MM.1S (cell line): ENCODE measurements around the gene HDAC7.

Experiments
- DNase-seq: peaks from one replicate; pipeline ENCODE4 v3.0.0-alpha.2; 2015
- H2AFZ ChIP-seq: fragments of 300-600 bp; sonication (generic); 2 replicates; pipeline ENCODE4 v1.6.0; 2016; ENCODE audit warnings: antibody characterized with exemption, low read length
- H3F3A ChIP-seq: fragments of 300-600 bp; sonication (generic); 2 replicates; pipeline ENCODE4 v1.6.1; 2016; ENCODE audit warnings: mild to moderate bottlenecking, antibody characterized with exemption, low read length, moderate library complexity, mixed read lengths; ENCODE audit not compliant: insufficient read depth
- H3K27ac ChIP-seq: fragments of 300-600 bp; sonication (generic); 2 replicates; pipeline ENCODE4 v1.5.1; 2016; ENCODE audit warnings: mild to moderate bottlenecking, low read length
- H3K27me3 ChIP-seq: fragments of 300-600 bp; sonication (generic); replicated peaks from 2 replicates; pipeline ENCODE4 v1.6.0; 2016; ENCODE audit warnings: low read length; ENCODE audit not compliant: insufficient read depth
- H3K36me3 ChIP-seq: fragments of 300-600 bp; sonication (generic); replicated peaks from 2 replicates; pipeline ENCODE4 v1.6.1; 2016; ENCODE audit warnings: mild to moderate bottlenecking, low read length, mixed read lengths; ENCODE audit not compliant: insufficient read depth
- H3K4me1 ChIP-seq: fragments of 300-600 bp; sonication (generic); 2 replicates; pipeline ENCODE4 v1.6.1; 2016; ENCODE audit warnings: low read length, mixed read lengths
- H3K4me2 ChIP-seq: fragments of 300-600 bp; sonication (generic); 2 replicates; pipeline ENCODE4 v1.6.0; 2016; ENCODE audit warnings: low read depth, low read length
- H3K4me3 ChIP-seq: fragments of 300-600 bp; sonication (generic); 2 replicates; pipeline ENCODE4 v1.5.1; 2016; ENCODE audit warnings: low read length, mixed read lengths
- H3K79me2 ChIP-seq: fragments of 300-600 bp; sonication (generic); 2 replicates; pipeline ENCODE4 v1.6.1; 2016; ENCODE audit warnings: mixed run types, low read length, mixed read lengths
- H3K9ac ChIP-seq: fragments of 300-600 bp; sonication (generic); 2 replicates; pipeline ENCODE4 v1.6.1; 2016; ENCODE audit warnings: low read length, mixed read lengths
- H3K9me2 ChIP-seq: fragments of 300-600 bp; sonication (generic); replicated peaks from 2 replicates; pipeline ENCODE4 v1.6.1; 2016; ENCODE audit warnings: mild to moderate bottlenecking, low read length, mixed read lengths; ENCODE audit not compliant: insufficient read depth
- H3K9me3 ChIP-seq: fragments of 300-600 bp; sonication (generic); replicated peaks from 2 replicates; pipeline ENCODE4 v1.6.1; 2016; ENCODE audit warnings: mild to moderate bottlenecking, low read length, mixed read lengths; ENCODE audit not compliant: insufficient read depth
- H4K20me1 ChIP-seq: fragments of 300-600 bp; sonication (generic); 2 replicates; pipeline ENCODE4 v1.6.1; 2016; ENCODE audit warnings: mild to moderate bottlenecking, low read length, moderate library complexity, mixed read lengths; ENCODE audit not compliant: insufficient read depth
- EZH2 ChIP-seq: fragments of 300-600 bp; sonication (generic); optimal IDR thresholded peaks from 2 replicates; pipeline ENCODE3; 2017; ENCODE audit warnings: low read depth, mild to moderate bottlenecking, antibody characterized with exemption, low read length, mixed read lengths
- EZH2phosphoT487 ChIP-seq: fragments of 300-600 bp; sonication (generic); IDR thresholded peaks from 2 replicates; pipeline ENCODE4 v1.6.1; 2018; ENCODE audit warnings: antibody characterized with exemption, low read length
- TF ChIP-seq, protein P1 (sequence below): fragments of 300-600 bp; sonication (generic); IDR thresholded peaks from 2 replicates; pipeline ENCODE4 v1.5.1; 2016; ENCODE audit warnings: antibody characterized with exemption, low read length, mixed read lengths

Gene HDAC7

GRCh38 chr12:47752552-47752951 is 67.2 kb downstream of the HDAC7 start:
- Histone ChIP-seq H3K4me2 (no peak overlapping the region), H3K27me3 (no peaks in the 10 kb centered on the region), H3K27ac (no peak overlapping the region), H3K9me2 (no peaks in the 10 kb centered on the region), H3K36me3 (no peaks in the 10 kb centered on the region), H2AFZ (no peak overlapping the region), H3K79me2 (no peaks in the 10 kb centered on the region), H4K20me1 (no peaks in the 10 kb centered on the region), H3K4me1 (peaks cover 34% of the 10 kb centered on the region), H3K9me3 (no peaks in the 10 kb centered on the region), H3K9ac (no peak overlapping the region), H3K4me3 (no peak overlapping the region), H3F3A (peaks cover 16% of the 10 kb centered on the region)
- TF ChIP-seq, protein P1, sequence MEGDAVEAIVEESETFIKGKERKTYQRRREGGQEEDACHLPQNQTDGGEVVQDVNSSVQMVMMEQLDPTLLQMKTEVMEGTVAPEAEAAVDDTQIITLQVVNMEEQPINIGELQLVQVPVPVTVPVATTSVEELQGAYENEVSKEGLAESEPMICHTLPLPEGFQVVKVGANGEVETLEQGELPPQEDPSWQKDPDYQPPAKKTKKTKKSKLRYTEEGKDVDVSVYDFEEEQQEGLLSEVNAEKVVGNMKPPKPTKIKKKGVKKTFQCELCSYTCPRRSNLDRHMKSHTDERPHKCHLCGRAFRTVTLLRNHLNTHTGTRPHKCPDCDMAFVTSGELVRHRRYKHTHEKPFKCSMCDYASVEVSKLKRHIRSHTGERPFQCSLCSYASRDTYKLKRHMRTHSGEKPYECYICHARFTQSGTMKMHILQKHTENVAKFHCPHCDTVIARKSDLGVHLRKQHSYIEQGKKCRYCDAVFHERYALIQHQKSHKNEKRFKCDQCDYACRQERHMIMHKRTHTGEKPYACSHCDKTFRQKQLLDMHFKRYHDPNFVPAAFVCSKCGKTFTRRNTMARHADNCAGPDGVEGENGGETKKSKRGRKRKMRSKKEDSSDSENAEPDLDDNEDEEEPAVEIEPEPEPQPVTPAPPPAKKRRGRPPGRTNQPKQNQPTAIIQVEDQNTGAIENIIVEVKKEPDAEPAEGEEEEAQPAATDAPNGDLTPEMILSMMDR: no peak
- TF ChIP-seq EZH2phosphoT487: no peak
- TF ChIP-seq EZH2: no peak
- no peak for DNase-seq

GRCh38 chr12:47752121-47752520 is 67.6 kb downstream of the HDAC7 start:
- no peak overlapping the region for H3K4me2 ChIP-seq
- H3F3A ChIP-seq: peaks cover 16% of the 10 kb centered on the region
- no peaks in the 10 kb centered on the region for H3K9me2 ChIP-seq
- H3K36me3 ChIP-seq: no peaks in the 10 kb centered on the region
- no peak overlapping the region for H2AFZ ChIP-seq
- H3K4me1 ChIP-seq: peaks cover 38% of the 10 kb centered on the region
- no peaks in the 10 kb centered on the region for H3K27me3 ChIP-seq
- no peak overlapping the region for H3K9ac ChIP-seq
- no peaks in the 10 kb centered on the region for H3K9me3 ChIP-seq
- H3K79me2 ChIP-seq: no peaks in the 10 kb centered on the region
- H4K20me1 ChIP-seq: no peaks in the 10 kb centered on the region
- TF ChIP-seq, protein P1: no peak
- TF ChIP-seq EZH2 (no peak), EZH2phosphoT487 (no peak)
- H3K4me3 ChIP-seq: no peak overlapping the region
- no peak overlapping the region for H3K27ac ChIP-seq
- DNase-seq: no peak

DNA sequence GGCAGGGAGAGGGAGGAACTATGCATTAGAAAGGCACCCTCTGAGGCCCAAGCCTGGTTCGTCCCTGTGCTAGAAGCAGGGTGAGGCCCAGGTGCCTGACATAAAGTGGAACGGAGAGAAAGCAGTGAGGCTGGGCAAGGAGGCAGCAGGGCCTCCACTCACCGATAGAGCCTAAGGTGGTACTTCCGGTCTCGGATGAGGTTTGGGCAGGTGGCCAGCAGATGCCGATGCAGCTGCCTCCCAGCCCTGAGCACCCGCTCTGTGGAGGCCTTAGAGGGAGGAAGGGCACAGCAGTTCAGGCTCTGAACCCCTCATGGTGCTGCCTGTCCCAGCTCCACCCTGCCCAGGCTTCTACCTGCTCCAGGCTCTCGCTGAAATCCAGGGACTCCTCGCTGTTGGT is 68.1 kb downstream of the HDAC7 start:
- Histone ChIP-seq H3K27me3 (no peaks in the 10 kb centered on the region), H3K9ac (no peak overlapping the region), H3F3A (peaks cover 16% of the 10 kb centered on the region), H3K9me3 (no peaks in the 10 kb centered on the region), H3K36me3 (no peaks in the 10 kb centered on the region), H2AFZ (no peak overlapping the region), H3K4me1 (peaks cover 44% of the 10 kb centered on the region), H3K79me2 (no peaks in the 10 kb centered on the region), H3K27ac (no peak overlapping the region), H3K4me3 (no peak overlapping the region), H3K4me2 (no peak overlapping the region), H4K20me1 (no peaks in the 10 kb centered on the region), H3K9me2 (no peaks in the 10 kb centered on the region)
- DNase-seq: no peak
- TF ChIP-seq, protein P1: no peak
- no peak for TF ChIP-seq EZH2
- TF ChIP-seq EZH2phosphoT487: no peak
